Suprapubic skin (tissue), 3 donors: ENCODE results near the gene PRRT4.

Source experiments
- EP300 ChIP-seq: sonication (generic); formaldehyde crosslinking; IDR thresholded peaks from one replicate; pipeline ENCODE4 v1.6.1; 2017; ENCODE audit warnings: antibody characterized with exemption
- POLR2A ChIP-seq, 2 donors: fragments of 450-650 bp; IDR thresholded peaks; one replicate each; pipeline ENCODE4 v1.6.1; 2017; ENCODE audit warnings: antibody characterized with exemption in 2 of 2, mild to moderate bottlenecking in 2 of 2, moderate library complexity in 2 of 2
- TF ChIP-seq, protein P1 (sequence below), 2 donors: fragments of 200-600 bp in 1 of 2; fragments of 450-650 bp in 1 of 2; sonication (generic) in 1 of 2; IDR thresholded peaks; one replicate each; pipeline ENCODE4 v1.5.1; 2016 to 2019; ENCODE audit warnings: antibody characterized with exemption in 2 of 2, mild to moderate bottlenecking in 1 of 2, moderate library complexity in 1 of 2

DNA sequence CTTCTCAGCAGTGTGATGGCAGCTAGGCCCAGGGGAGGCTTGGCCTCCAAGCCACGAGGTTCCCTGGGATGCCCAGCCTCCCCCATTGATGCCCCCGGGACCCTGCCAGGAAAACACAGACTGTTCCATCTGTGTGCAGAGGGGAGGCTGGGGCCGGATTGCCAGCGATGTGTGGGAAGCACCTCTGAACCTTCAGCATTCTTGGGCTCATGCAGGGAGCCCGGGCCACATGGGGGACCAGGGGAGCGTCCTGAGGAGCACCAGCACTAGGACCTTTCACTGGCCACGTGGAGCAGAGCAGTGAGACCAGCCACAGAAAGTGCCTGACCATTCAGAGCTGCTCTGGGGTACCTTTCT, 45.7 kb upstream of the PRRT4 start:
- TF ChIP-seq, protein P1, sequence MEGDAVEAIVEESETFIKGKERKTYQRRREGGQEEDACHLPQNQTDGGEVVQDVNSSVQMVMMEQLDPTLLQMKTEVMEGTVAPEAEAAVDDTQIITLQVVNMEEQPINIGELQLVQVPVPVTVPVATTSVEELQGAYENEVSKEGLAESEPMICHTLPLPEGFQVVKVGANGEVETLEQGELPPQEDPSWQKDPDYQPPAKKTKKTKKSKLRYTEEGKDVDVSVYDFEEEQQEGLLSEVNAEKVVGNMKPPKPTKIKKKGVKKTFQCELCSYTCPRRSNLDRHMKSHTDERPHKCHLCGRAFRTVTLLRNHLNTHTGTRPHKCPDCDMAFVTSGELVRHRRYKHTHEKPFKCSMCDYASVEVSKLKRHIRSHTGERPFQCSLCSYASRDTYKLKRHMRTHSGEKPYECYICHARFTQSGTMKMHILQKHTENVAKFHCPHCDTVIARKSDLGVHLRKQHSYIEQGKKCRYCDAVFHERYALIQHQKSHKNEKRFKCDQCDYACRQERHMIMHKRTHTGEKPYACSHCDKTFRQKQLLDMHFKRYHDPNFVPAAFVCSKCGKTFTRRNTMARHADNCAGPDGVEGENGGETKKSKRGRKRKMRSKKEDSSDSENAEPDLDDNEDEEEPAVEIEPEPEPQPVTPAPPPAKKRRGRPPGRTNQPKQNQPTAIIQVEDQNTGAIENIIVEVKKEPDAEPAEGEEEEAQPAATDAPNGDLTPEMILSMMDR (IDR thresholded peaks at IDR 0.05): no peak
- no peak for TF ChIP-seq POLR2A (IDR thresholded peaks at IDR 0.05)
- no peak for TF ChIP-seq EP300
